GM12878 (cell line): ENCODE measurements around the gene MCMBP. TPM values are rescaled to one million over a fixed set of nuclear protein-coding genes. Genes with fewer than 3 reads are reported as not detected.

Experiments
- ATAC-seq: fragments of 200-7000 bp; cut with Tn5 transposase; 3 replicates; pipeline ENCODE4 v1.9.1; 2020; ENCODE audit warnings: mild to moderate bottlenecking, moderate library complexity
- BruUV-seq: library from RNA; stranded (reverse); fragments of 400-500 nt; replicated peaks from 2 replicates; lab custom pipeline; 2021; lab: Mats Ljungman, UMichigan
- CTCF ChIA-PET: fragments of 300-600 bp; sonication (Branson Sonifier 250); formaldehyde crosslinking; extraction: SDS; loops from one replicate; lab custom pipeline; 2021; ENCODE audit warnings: inconsistent platforms; lab: Yijun Ruan, JAX
- POLR2A ChIA-PET: fragments of 350-600 bp; formaldehyde crosslinking; extraction: SDS; loops from one replicate; lab custom pipeline; 2021; ENCODE audit warnings: inconsistent platforms; lab: Charles Lee
- RAD21 ChIA-PET: fragments of 300-600 bp; sonication (Branson Sonifier 250); formaldehyde crosslinking; loops from one replicate; lab custom pipeline; 2023; ENCODE audit warnings: antibody characterized with exemption; ENCODE audit not compliant: unreplicated experiment; lab: Charles Lee
- SMC1A ChIA-PET: fragments of 300-600 bp; sonication (Branson Sonifier 250); formaldehyde crosslinking; loops from one replicate; lab custom pipeline; 2023; ENCODE audit not compliant: unreplicated experiment, uncharacterized antibody; lab: Charles Lee
- DNase-seq: peaks from one replicate; pipeline ENCODE4 v3.0.0-alpha.2; 2011; ENCODE audit warnings: low read depth, low spot score
- FAIRE-seq: peaks from 3 replicates; lab custom pipeline; 2011; peaks lifted over from hg19 to GRCh38; lab: Jason Lieb, UNC
- H2AFZ ChIP-seq: 2 replicates; pipeline ENCODE4 v1.6.0; 2011; ENCODE audit warnings: low read depth, low read length, control low read depth; ENCODE audit not compliant: control insufficient read depth
- H3K27ac ChIP-seq: 2 replicates; pipeline ENCODE4 v1.5.1; 2011; ENCODE audit warnings: control low read depth; ENCODE audit not compliant: control insufficient read depth, insufficient read depth
- H3K27me3 ChIP-seq, 2 experiments: replicated peaks in 1 of 2; 2 replicates each; pipeline versions ENCODE4 v1.6.0 to v1.6.1; 2011; ENCODE audit warnings: low read length in 1 of 2; ENCODE audit not compliant: control insufficient read depth in 2 of 2, insufficient read depth in 2 of 2
- H3K36me3 ChIP-seq, 2 experiments: 2 replicates each; pipeline ENCODE4 v1.5.1; 2011; ENCODE audit warnings: low read length in 1 of 2; ENCODE audit not compliant: control insufficient read depth in 2 of 2, insufficient read depth in 2 of 2
- H3K4me1 ChIP-seq: 2 replicates; pipeline ENCODE4 v1.6.1; 2011; ENCODE audit warnings: mild to moderate bottlenecking, low read length, moderate library complexity, mixed read lengths; ENCODE audit not compliant: control insufficient read depth, insufficient read depth
- H3K4me2 ChIP-seq: 2 replicates; pipeline ENCODE4 v1.6.0; 2011; ENCODE audit warnings: control low read depth; ENCODE audit not compliant: control insufficient read depth, insufficient read depth
- H3K4me3 ChIP-seq: fragments of 200-600 bp; sonication (generic); 2 replicates; pipeline ENCODE4 v1.5.1; 2016
- H3K79me2 ChIP-seq: 2 replicates; pipeline ENCODE4 v1.6.0; 2011; ENCODE audit warnings: low read length; ENCODE audit not compliant: control insufficient read depth, insufficient read depth
- H3K9ac ChIP-seq: 2 replicates; pipeline ENCODE4 v1.8.0; 2011; ENCODE audit warnings: low read length, control low read depth, mixed read lengths; ENCODE audit not compliant: control insufficient read depth, insufficient read depth
- H3K9me3 ChIP-seq: replicated peaks from 3 replicates; pipeline ENCODE4 v1.5.1; 2011; ENCODE audit warnings: mild to moderate bottlenecking, low read length; ENCODE audit not compliant: control insufficient read depth, insufficient read depth
- H4K20me1 ChIP-seq: 2 replicates; pipeline ENCODE4 v1.6.0; 2011; ENCODE audit not compliant: control insufficient read depth, insufficient read depth
- CREB1 ChIP-seq: IDR thresholded peaks from 2 replicates; pipeline ENCODE4 v1.6.1; 2012; ENCODE audit warnings: low read depth, mild to moderate bottlenecking, inconsistent platforms
- FOXK2 ChIP-seq: fragments of 450-650 bp; IDR thresholded peaks from 2 replicates; pipeline ENCODE4 v1.6.1; 2017; ENCODE audit warnings: mild to moderate bottlenecking, moderate library complexity
- HCFC1 ChIP-seq: fragments of 150-350 bp; IDR thresholded peaks from 2 replicates; pipeline ENCODE4 v1.6.1; 2014; ENCODE audit warnings: low read length
- KLF5 ChIP-seq: fragments of 450-650 bp; IDR thresholded peaks from 2 replicates; pipeline ENCODE4 v1.6.1; 2014; ENCODE audit warnings: mild to moderate bottlenecking; ENCODE audit not compliant: partially characterized antibody
- NFYA ChIP-seq: IDR thresholded peaks from 2 replicates; pipeline ENCODE4 v1.6.1; 2011; ENCODE audit warnings: low read depth, mild to moderate bottlenecking, low read length, improper control_type of control experiment, borderline replicate concordance
- NR2C1 ChIP-seq: fragments of 450-650 bp; IDR thresholded peaks from 2 replicates; pipeline ENCODE4 v1.6.1; 2017; ENCODE audit warnings: antibody characterized with exemption, mild to moderate bottlenecking, moderate library complexity
- NR2C2 ChIP-seq: IDR thresholded peaks from 2 replicates; pipeline ENCODE4 v1.6.1; 2011; ENCODE audit warnings: borderline replicate concordance, low read depth; ENCODE audit not compliant: control insufficient read depth, insufficient read length
- POLR2AphosphoS2 ChIP-seq: IDR thresholded peaks from 2 replicates; pipeline ENCODE4 v1.6.1; 2011; ENCODE audit warnings: low read depth, mild to moderate bottlenecking, low read length, improper control_type of control experiment, moderate library complexity
- RUNX3 ChIP-seq: IDR thresholded peaks from 2 replicates; pipeline ENCODE4 v1.6.1; 2012; ENCODE audit warnings: low read length, inconsistent platforms
- SP1 ChIP-seq: IDR thresholded peaks from one replicate; pipeline ENCODE4 v1.6.1; 2011; ENCODE audit warnings: low read depth, low read length
- SREBF1 ChIP-seq: IDR thresholded peaks from 2 replicates; pipeline ENCODE4 v1.6.1; 2012; ENCODE audit warnings: mild to moderate bottlenecking, low read length
- TCF7 ChIP-seq: IDR thresholded peaks from 2 replicates; pipeline ENCODE4 v1.6.1; 2014; ENCODE audit warnings: antibody characterized with exemption, borderline replicate concordance
- ZZZ3 ChIP-seq: IDR thresholded peaks from 2 replicates; pipeline ENCODE4 v1.6.1; 2011; ENCODE audit warnings: low read depth; ENCODE audit not compliant: control insufficient read depth, insufficient read length
- WGBS: methylation state at CpG from one replicate; pipeline ENCODE4 v1.1.6; 2016; ENCODE audit warnings: low lambda C conversion rate; ENCODE audit not compliant: insufficient replicate concordance, insufficient coverage; ENCODE audit errors: missing lambda C conversion rate; 5-methylcytosine and 5-hydroxymethylcytosine counted together
- in situ Hi-C: fragments of 300-500 bp; cut with MboI; formaldehyde crosslinking; loops from 9 replicates; pipeline ENCODE4 v1.14.3; 2018; ENCODE audit warnings: mixed read lengths
- intact Hi-C: fragments of 100-400 bp; cut with micrococcal nuclease; formaldehyde crosslinking; loops from one replicate; pipeline ENCODE4 v1.14.2; 2022; ENCODE audit not compliant: unreplicated experiment
- polyA plus RNA-seq, 11 experiments: library from polyadenylated mRNA; depleted of rRNA in 4 of 11; unstranded in 6 of 11; stranded (reverse) in 5 of 11; fragments of >200 nt; fragmentation: Nextera tagmentation in 4 of 11; fragmentation: Illumina TruSeq in 1 of 11; extraction: Ambion mirVana in 4 of 11; extraction: Trizol in 1 of 11; gene quantifications; 1 replicate in 1 of 11; 2 replicates in 10 of 11; pipeline versions ENCODE4 v1.2.1 to v1.2.3, GENCODE V29; 2011 to 2016; ENCODE audit warnings: inconsistent platforms in 2 of 11, missing spikeins in 2 of 11, low read depth in 1 of 11
- total RNA-seq, 4 experiments: library from RNA; depleted of rRNA in 3 of 4; stranded (reverse); fragments of >200 nt in 3 of 4; fragmentation: Illumina TruSeq in 1 of 4; extraction: Trizol in 1 of 4; gene quantifications; 2 replicates each; pipeline versions ENCODE4 v1.2.1 to v1.2.3, GENCODE V29; 2013 to 2021
- TF ChIP-seq, protein P1 (sequence below): IDR thresholded peaks from 2 replicates; pipeline ENCODE4 v1.6.1; 2012; ENCODE audit warnings: improper control_type of control experiment, low read depth, low read length; ENCODE audit not compliant: insufficient replicate concordance
- TF ChIP-seq, protein P2 (sequence below): fragments of 450-650 bp; IDR thresholded peaks from 2 replicates; pipeline ENCODE4 v1.6.1; 2017; ENCODE audit warnings: mild to moderate bottlenecking
- TF ChIP-seq, protein P3 (sequence below): fragments of 450-650 bp; IDR thresholded peaks from 2 replicates; pipeline ENCODE4 v1.6.1; 2017; ENCODE audit warnings: low read depth, mild to moderate bottlenecking, moderate library complexity

Gene MCMBP
- total and polyA plus RNA-seq, 10 of the 15 experiments (the other 5 are each of a cell fraction or from before 2014, with no cell fraction given): 7.6 to 93.1 (median 75.7) TPM

GRCh38 chr10:119782981-119783664, 89.5 kb downstream of the MCMBP start:
- Histone ChIP-seq H3K4me2 (0 out of 2 replicates have a peak overlapping the region, but pooled peaks have one; percentile 23), H2AFZ (no peak overlapping the region; the same call in 1 of the 2 replicates), H3K4me3 (no peak overlapping the region), H3K9me3 (no peaks in the 10 kb centered on the region), H4K20me1 (no peaks in the 10 kb centered on the region), H3K9ac (no peak overlapping the region)
- WGBS: 67% methylated on average over 4 of the region's 4 CpGs
- no peak for TF ChIP-seq FOXK2
- TF ChIP-seq NR2C2: no peak
- no peak for TF ChIP-seq RUNX3
- TF ChIP-seq, protein P1, sequence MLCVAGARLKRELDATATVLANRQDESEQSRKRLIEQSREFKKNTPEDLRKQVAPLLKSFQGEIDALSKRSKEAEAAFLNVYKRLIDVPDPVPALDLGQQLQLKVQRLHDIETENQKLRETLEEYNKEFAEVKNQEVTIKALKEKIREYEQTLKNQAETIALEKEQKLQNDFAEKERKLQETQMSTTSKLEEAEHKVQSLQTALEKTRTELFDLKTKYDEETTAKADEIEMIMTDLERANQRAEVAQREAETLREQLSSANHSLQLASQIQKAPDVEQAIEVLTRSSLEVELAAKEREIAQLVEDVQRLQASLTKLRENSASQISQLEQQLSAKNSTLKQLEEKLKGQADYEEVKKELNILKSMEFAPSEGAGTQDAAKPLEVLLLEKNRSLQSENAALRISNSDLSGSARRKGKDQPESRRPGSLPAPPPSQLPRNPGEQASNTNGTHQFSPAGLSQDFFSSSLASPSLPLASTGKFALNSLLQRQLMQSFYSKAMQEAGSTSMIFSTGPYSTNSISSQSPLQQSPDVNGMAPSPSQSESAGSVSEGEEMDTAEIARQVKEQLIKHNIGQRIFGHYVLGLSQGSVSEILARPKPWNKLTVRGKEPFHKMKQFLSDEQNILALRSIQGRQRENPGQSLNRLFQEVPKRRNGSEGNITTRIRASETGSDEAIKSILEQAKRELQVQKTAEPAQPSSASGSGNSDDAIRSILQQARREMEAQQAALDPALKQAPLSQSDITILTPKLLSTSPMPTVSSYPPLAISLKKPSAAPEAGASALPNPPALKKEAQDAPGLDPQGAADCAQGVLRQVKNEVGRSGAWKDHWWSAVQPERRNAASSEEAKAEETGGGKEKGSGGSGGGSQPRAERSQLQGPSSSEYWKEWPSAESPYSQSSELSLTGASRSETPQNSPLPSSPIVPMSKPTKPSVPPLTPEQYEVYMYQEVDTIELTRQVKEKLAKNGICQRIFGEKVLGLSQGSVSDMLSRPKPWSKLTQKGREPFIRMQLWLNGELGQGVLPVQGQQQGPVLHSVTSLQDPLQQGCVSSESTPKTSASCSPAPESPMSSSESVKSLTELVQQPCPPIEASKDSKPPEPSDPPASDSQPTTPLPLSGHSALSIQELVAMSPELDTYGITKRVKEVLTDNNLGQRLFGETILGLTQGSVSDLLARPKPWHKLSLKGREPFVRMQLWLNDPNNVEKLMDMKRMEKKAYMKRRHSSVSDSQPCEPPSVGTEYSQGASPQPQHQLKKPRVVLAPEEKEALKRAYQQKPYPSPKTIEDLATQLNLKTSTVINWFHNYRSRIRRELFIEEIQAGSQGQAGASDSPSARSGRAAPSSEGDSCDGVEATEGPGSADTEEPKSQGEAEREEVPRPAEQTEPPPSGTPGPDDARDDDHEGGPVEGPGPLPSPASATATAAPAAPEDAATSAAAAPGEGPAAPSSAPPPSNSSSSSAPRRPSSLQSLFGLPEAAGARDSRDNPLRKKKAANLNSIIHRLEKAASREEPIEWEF: no peak
- no peak for TF ChIP-seq CREB1
- TF ChIP-seq, protein P2, sequence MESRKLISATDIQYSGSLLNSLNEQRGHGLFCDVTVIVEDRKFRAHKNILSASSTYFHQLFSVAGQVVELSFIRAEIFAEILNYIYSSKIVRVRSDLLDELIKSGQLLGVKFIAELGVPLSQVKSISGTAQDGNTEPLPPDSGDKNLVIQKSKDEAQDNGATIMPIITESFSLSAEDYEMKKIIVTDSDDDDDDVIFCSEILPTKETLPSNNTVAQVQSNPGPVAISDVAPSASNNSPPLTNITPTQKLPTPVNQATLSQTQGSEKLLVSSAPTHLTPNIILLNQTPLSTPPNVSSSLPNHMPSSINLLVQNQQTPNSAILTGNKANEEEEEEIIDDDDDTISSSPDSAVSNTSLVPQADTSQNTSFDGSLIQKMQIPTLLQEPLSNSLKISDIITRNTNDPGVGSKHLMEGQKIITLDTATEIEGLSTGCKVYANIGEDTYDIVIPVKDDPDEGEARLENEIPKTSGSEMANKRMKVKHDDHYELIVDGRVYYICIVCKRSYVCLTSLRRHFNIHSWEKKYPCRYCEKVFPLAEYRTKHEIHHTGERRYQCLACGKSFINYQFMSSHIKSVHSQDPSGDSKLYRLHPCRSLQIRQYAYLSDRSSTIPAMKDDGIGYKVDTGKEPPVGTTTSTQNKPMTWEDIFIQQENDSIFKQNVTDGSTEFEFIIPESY: no peak
- TF ChIP-seq NR2C1: no peak
- no peak for TF ChIP-seq HCFC1
- no peak for TF ChIP-seq SP1
- TF ChIP-seq NFYA: no peak
- TF ChIP-seq, protein P3, sequence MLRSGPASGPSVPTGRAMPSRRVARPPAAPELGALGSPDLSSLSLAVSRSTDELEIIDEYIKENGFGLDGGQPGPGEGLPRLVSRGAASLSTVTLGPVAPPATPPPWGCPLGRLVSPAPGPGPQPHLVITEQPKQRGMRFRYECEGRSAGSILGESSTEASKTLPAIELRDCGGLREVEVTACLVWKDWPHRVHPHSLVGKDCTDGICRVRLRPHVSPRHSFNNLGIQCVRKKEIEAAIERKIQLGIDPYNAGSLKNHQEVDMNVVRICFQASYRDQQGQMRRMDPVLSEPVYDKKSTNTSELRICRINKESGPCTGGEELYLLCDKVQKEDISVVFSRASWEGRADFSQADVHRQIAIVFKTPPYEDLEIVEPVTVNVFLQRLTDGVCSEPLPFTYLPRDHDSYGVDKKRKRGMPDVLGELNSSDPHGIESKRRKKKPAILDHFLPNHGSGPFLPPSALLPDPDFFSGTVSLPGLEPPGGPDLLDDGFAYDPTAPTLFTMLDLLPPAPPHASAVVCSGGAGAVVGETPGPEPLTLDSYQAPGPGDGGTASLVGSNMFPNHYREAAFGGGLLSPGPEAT: no peak
- TF ChIP-seq KLF5: no peak
- no peak for TF ChIP-seq SREBF1
- TF ChIP-seq ZZZ3: no peak
- no peak for TF ChIP-seq POLR2AphosphoS2
- no peak for TF ChIP-seq TCF7
- TF ChIP-seq, all 136 proteins: peak for 0
- H3K27me3 ChIP-seq: no peaks in the 10 kb centered on the region
- CTCF ChIA-PET: interaction anchor here (0.7 to 3.5 kb wide), 7 partner anchors 12 to 97 kb away, joined by 3 to 20 read pairs (median 7); no protein-coding TSS in a partner anchor
- no peaks in the 10 kb centered on the region; a peak in 2 of 4 replicates for H3K36me3 ChIP-seq
- no peak for FAIRE-seq
- in situ Hi-C loops: no loop called here
- H3K4me1 ChIP-seq: peaks cover 14% of the 10 kb centered on the region
- no peak for DNase-seq
- POLR2A ChIA-PET: interaction anchor here (0.6 to 2.2 kb wide), 6 partner anchors 12 to 245 kb away, joined by 3 to 16 read pairs (median 3); no protein-coding TSS in a partner anchor
- intact Hi-C loops: no loop called here
- SMC1A ChIA-PET: interaction anchor here (0.7 to 3.4 kb wide), 12 partner anchors 12 to 96 kb away, joined by 3 to 25 read pairs (median 4); no protein-coding TSS in a partner anchor
- no peak for ATAC-seq
- TSS peak; percentile 12 for BruUV-seq
- H3K27ac ChIP-seq: no peak overlapping the region
- no peaks in the 10 kb centered on the region for H3K79me2 ChIP-seq
- RAD21 ChIA-PET: interaction anchor here (1.1 to 2.1 kb wide), 4 partner anchors 20 to 96 kb away, joined by 3 to 6 read pairs (median 5); no protein-coding TSS in a partner anchor
